ENCODE results near the gene EXT2. TPM values are rescaled to one million over a fixed set of nuclear protein-coding genes. Genes with fewer than 3 reads are reported as not detected.

Gene EXT2
- total RNA-seq, 2 donors from 2014 or later = 76.5 to 96.7 TPM

DNA sequence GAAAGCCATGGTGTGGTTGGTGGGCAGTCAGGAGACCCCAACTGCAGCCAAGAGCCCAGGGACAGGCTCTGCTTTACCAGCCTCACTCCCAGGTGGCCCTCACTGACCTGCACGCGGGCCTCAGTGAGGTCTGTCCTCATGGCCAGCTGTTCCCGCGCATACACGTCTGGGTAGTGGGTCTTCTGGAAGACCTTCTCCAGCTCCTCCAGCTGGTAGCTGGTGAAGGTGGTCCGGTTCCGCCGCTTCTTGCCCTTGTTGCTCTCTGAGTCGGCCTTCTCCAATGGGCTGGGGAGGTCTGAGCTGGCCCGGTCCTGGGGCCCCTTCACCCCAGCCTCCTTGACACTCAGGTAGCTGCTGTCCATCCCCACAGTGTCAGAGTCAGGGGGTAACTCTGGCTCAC is 179.8 kb downstream of the EXT2 start:
- WGBS = 96% methylated on average over 10 of the region's 10 CpGs
- Histone ChIP-seq H3K27me3 (replicated peaks; ENCODE audit: insufficient read depth) (no peaks in the 10 kb centered on the region), H3K36me3 (no peaks in the 10 kb centered on the region), H3K27ac (no peak overlapping the region), H3K9me3 (no peaks in the 10 kb centered on the region), H3K4me1 (replicated peaks) (no peaks in the 10 kb centered on the region), H3K4me3 (no peak overlapping the region)
- intact Hi-C loops (cut with DNase I) = no loop called here
- DNase-seq (ENCODE audit: low spot score) = no peak
- TF ChIP-seq POLR2AphosphoS5 (IDR thresholded peaks at IDR 0.05) (no peak), POLR2A (IDR thresholded peaks at IDR 0.05) (no peak)
- TF ChIP-seq, protein P1, sequence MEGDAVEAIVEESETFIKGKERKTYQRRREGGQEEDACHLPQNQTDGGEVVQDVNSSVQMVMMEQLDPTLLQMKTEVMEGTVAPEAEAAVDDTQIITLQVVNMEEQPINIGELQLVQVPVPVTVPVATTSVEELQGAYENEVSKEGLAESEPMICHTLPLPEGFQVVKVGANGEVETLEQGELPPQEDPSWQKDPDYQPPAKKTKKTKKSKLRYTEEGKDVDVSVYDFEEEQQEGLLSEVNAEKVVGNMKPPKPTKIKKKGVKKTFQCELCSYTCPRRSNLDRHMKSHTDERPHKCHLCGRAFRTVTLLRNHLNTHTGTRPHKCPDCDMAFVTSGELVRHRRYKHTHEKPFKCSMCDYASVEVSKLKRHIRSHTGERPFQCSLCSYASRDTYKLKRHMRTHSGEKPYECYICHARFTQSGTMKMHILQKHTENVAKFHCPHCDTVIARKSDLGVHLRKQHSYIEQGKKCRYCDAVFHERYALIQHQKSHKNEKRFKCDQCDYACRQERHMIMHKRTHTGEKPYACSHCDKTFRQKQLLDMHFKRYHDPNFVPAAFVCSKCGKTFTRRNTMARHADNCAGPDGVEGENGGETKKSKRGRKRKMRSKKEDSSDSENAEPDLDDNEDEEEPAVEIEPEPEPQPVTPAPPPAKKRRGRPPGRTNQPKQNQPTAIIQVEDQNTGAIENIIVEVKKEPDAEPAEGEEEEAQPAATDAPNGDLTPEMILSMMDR (IDR thresholded peaks at IDR 0.05) = no peak

DNA sequence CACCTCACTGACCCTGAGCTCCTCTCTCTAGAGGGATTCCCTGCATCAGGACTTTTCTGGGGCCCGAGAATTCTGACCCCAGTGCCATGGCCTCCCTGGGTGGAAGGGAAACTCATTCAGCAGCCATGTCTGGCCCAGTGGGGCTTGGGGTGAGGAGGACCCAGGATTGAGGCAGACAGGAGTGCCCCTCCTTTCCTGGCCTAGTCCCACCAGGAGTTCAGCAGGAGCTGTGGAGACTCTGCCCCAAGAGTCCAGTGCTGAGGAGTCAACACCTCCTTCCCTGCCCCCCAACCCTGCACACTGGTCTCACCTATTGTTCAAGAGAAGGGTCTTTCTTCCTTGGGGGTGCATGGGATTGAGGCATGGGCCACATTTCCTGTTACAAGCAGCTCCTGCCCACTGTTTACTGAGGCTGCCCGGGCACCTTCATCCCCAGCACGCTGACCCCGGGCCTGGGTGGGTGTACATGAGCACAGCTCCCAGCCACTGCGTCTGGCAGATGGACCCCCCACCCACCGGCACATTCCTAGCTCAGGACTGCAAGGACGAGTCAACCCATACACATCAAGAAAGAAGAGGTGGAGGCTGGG is 180.6 kb downstream of the EXT2 start:
- Histone ChIP-seq H3K9me3 (no peaks in the 10 kb centered on the region), H3K27me3 (replicated peaks; ENCODE audit: insufficient read depth) (no peaks in the 10 kb centered on the region), H3K27ac (no peak overlapping the region), H3K4me3 (no peak overlapping the region), H3K4me1 (replicated peaks) (no peaks in the 10 kb centered on the region), H3K36me3 (no peaks in the 10 kb centered on the region)
- TF ChIP-seq POLR2A (IDR thresholded peaks at IDR 0.05) = no peak
- TF ChIP-seq, protein P1 (IDR thresholded peaks at IDR 0.05) = no peak
- TF ChIP-seq POLR2AphosphoS5 (IDR thresholded peaks at IDR 0.05) = no peak
- no peak for DNase-seq (ENCODE audit: low spot score)
- intact Hi-C loops (cut with DNase I) = no loop called here
- 94% methylated on average over 7 of the region's 7 CpGs for WGBS

DNA sequence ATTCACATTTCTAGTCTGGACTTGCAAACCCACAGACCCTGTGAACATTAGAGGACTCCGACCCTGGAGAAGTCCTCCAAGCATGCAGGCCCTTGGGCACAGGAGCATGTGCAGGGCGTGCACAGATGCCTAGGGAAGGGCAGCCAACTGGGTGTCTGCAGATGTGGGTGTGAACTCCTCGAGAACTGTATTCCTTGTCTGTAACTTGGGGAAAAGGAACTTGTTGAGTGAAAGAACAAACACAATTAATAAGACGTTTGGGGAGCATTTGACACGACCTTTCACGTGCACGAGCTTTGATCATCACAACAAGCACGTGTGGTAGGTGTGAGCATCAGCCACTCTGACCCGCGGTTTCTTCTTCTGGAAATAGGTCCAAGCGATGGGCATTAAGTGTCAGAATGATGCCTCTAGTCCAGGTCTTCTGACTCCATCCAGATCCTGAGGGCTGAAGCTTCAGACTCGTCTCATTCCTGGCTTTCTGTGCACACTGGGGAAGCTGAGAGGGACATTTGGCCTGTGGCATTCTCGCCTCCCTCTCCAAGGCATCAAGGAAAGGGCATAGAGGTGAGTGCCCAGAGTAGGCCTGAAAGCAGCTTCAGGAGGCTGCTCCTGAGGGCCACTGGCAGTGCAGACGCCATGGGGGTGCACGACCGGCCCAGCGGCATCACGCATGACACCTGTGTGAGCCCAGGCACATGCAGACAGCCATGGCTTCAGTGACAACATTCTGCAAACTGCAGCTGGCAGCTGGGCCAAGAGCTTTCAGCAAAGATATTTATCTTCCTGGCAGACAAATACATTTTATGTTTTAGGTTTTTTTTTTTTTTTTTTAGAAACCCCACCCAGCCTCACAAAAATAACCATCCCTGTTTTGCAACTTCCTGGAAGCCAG is 182.0 kb downstream of the EXT2 start:
- 73% methylated on average over 18 of the region's 18 CpGs for WGBS
- no peak overlapping the region for H3K4me3 ChIP-seq
- no peaks in the 10 kb centered on the region for H3K4me1 ChIP-seq (replicated peaks)
- no peaks in the 10 kb centered on the region for H3K9me3 ChIP-seq
- no peak overlapping the region for H3K27ac ChIP-seq
- intact Hi-C loops (cut with DNase I) = no loop called here
- no peak for DNase-seq (ENCODE audit: low spot score)
- TF ChIP-seq, protein P1 (IDR thresholded peaks at IDR 0.05) = no peak
- H3K36me3 ChIP-seq = no peaks in the 10 kb centered on the region
- no peaks in the 10 kb centered on the region for H3K27me3 ChIP-seq (replicated peaks; ENCODE audit: insufficient read depth)

DNA sequence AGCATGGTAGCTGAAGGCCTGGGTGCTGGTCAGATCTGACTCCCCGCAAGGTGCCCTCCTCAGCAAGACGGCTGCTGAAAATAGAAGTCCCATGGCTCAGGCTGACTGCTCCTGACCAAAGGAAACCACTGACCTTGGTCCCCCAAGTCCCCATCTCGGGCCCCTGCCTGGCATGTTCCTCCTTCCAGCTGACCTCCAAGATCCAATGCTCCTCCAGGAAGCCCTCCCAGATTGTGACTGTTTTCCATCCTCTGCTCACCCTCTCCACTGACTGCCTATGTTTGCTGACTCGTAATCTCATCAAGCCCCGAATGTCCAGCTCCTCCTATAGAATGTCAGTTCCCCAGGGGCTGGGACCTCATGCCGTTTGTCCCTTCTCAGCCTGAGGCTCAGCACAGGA is 184.0 kb downstream of the EXT2 start:
- WGBS = 85% methylated on average over 6 of the region's 6 CpGs
- H3K9me3 ChIP-seq = no peaks in the 10 kb centered on the region

More for the DNA sequence above, 184.0 kb downstream of the EXT2 start:
- TF ChIP-seq, protein P1 (IDR thresholded peaks at IDR 0.05) = no peak
- TF ChIP-seq POLR2AphosphoS5 (IDR thresholded peaks at IDR 0.05) (no peak), POLR2A (IDR thresholded peaks at IDR 0.05) (no peak)
- Histone ChIP-seq H3K36me3 (no peaks in the 10 kb centered on the region), H3K27ac (no peak overlapping the region), H3K4me3 (no peak overlapping the region), H3K27me3 (replicated peaks; ENCODE audit: insufficient read depth) (no peaks in the 10 kb centered on the region), H3K4me1 (replicated peaks) (no peaks in the 10 kb centered on the region)
- no peak for DNase-seq (ENCODE audit: low spot score)
- intact Hi-C loops (cut with DNase I) = no loop called here
